Stimulated activated CD8-positive, alpha-beta memory T cell treated with anti-CD3 and anti-CD28 coated beads, Interleukin-15, amount 100 ng/mL, for 1 hour (primary cell): ENCODE measurements around the gene TWF2.
A peak's percentile ranks its signal among the peaks of the same experiment; 100 is the strongest.

Experiments
- DNase-seq: peaks from one replicate; pipeline ENCODE4 v3.0.0-alpha.2; 2020; ENCODE audit warnings: low read depth

The TWF2 gene

GRCh38 chr3:52222319-52223221 lies 16.4 kb downstream of the TWF2 start:
- no peak for DNase-seq

- DNase-seq = no peak
These were observed 17.2 kb downstream of the TWF2 start for GRCh38 chr3:52221563-52222318.

GRCh38 chr3:52221141-52221562 lies 17.8 kb downstream of the TWF2 start:
- DNase-seq = no peak

- peak; percentile 88 for DNase-seq
These were observed 18.5 kb downstream of the TWF2 start for GRCh38 chr3:52220380-52221026.

GRCh38 chr3:52218937-52219650 lies 19.9 kb downstream of the TWF2 start:
- no peak for DNase-seq

- no peak for DNase-seq
These were observed 20.5 kb downstream of the TWF2 start for GRCh38 chr3:52218454-52218853.

GRCh38 chr3:52218026-52218425 lies 20.9 kb downstream of the TWF2 start:
- DNase-seq = no peak

- no peak for DNase-seq
These were observed 21.6 kb downstream of the TWF2 start for GRCh38 chr3:52217409-52217805.

- DNase-seq = no peak
These were observed 22.2 kb downstream of the TWF2 start for GRCh38 chr3:52216585-52217408.

GRCh38 chr3:52215351-52215750 lies 23.6 kb downstream of the TWF2 start:
- no peak for DNase-seq

- DNase-seq = no peak
These were observed 25.1 kb downstream of the TWF2 start for GRCh38 chr3:52213901-52214300.

GRCh38 chr3:52213005-52213404 lies 26.0 kb downstream of the TWF2 start:
- no peak for DNase-seq

- DNase-seq = no peak
These were observed 27.6 kb downstream of the TWF2 start for GRCh38 chr3:52211268-52211891.

GRCh38 chr3:52210550-52211046 lies 28.4 kb downstream of the TWF2 start:
- no peak for DNase-seq

- no peak for DNase-seq
These were observed 28.9 kb downstream of the TWF2 start for GRCh38 chr3:52210037-52210436.

- DNase-seq = no peak
These were observed 30.4 kb downstream of the TWF2 start for GRCh38 chr3:52208556-52208955.

- no peak for DNase-seq
These were observed 33.1 kb downstream of the TWF2 start for GRCh38 chr3:52205727-52206372.

- no peak for DNase-seq
These were observed 34.5 kb downstream of the TWF2 start for GRCh38 chr3:52204337-52205073.

- DNase-seq = no peak
These were observed 35.3 kb downstream of the TWF2 start for GRCh38 chr3:52203701-52204100.
